ENCODE data around the gene HCRT.
"Not testable (repeated sequence)": the region's sequence is repeated elsewhere in the genome, so short reads cannot be mapped to it uniquely, and the experiment has no call there.

Gene HCRT

GRCh38 chr17:42197564-42198156, 12.4 kb upstream of the HCRT start:
- no peak for DNase-seq

GRCh38 chr17:42193969-42194899, 9.0 kb upstream of the HCRT start, which contains the start of gene GHDC:
TSS of gene GHDC (minus strand) at chr17:42194494. CDS start at chr17:42193581, 913 bp downstream.
- peak; percentile 83 for DNase-seq

GRCh38 chr17:42193216-42193968, 8.1 kb upstream of the HCRT start:
- DNase-seq: no peak

- DNase-seq: no peak
Observed at GRCh38 chr17:42192189-42193126, 7.2 kb upstream of the HCRT start.

- no peak for DNase-seq
Observed at GRCh38 chr17:42191275-42191608, 6.0 kb upstream of the HCRT start.

- no peak for DNase-seq
Observed at GRCh38 chr17:42190491-42191274, 5.4 kb upstream of the HCRT start.

- DNase-seq: no peak
Observed at GRCh38 chr17:42189651-42189965, 4.4 kb upstream of the HCRT start.

GRCh38 chr17:42188749-42189650, 3.7 kb upstream of the HCRT start:
- DNase-seq: no peak

- DNase-seq: no peak
Observed at GRCh38 chr17:42187833-42188232, 2.6 kb upstream of the HCRT start.

GRCh38 chr17:42186191-42186590, 939 bp upstream of the HCRT start:
- DNase-seq: not testable (repeated sequence)

GRCh38 chr17:42185621-42185930, 324 bp upstream of the HCRT start:
- DNase-seq: no peak

GRCh38 chr17:42183741-42184711, 1.2 kb downstream of the HCRT start:
- DNase-seq: peak; percentile 84

GRCh38 chr17:42182927-42183734, 2.1 kb downstream of the HCRT start:
- DNase-seq: no peak

GRCh38 chr17:42181851-42182207, 3.4 kb downstream of the HCRT start:
- no peak for DNase-seq

- DNase-seq: peak; percentile 94
Observed at GRCh38 chr17:42180922-42181850, 4.1 kb downstream of the HCRT start, which contains the start of gene KCNH4. TSS of gene KCNH4 (minus strand) at chr17:42181142. CDS start at chr17:42180945, 197 bp downstream.

GRCh38 chr17:42180411-42180921, 4.8 kb downstream of the HCRT start:
- DNase-seq: no peak

GRCh38 chr17:42179911-42180410, 5.3 kb downstream of the HCRT start:
- DNase-seq: peak; percentile 35
